Immature natural killer cell (primary cell): ENCODE measurements around the gene ZDHHC11. TPM values are rescaled to one million over a fixed set of nuclear protein-coding genes. Genes with fewer than 3 reads are reported as not detected.
"Not testable (repeated sequence)": the region's sequence is repeated elsewhere in the genome, so short reads cannot be mapped to it uniquely, and the experiment has no call there.

Experiments
- DNase-seq, 3 donors: peaks; one replicate each; pipeline ENCODE4 v3.0.0; 2022; ENCODE audit warnings: mixed read lengths in 1 of 3
- H3K27ac Mint-ChIP-seq, 6 donors: one replicate each; pipeline ENCODE4 v1.8.0; 2020; ENCODE audit warnings: mixed read lengths in 6 of 6, mild to moderate bottlenecking in 5 of 6, inconsistent platforms in 4 of 6, moderate library complexity in 3 of 6
- H3K27me3 Mint-ChIP-seq, 3 donors: one replicate each; pipeline ENCODE4 v1.8.0; 2020 to 2021; ENCODE audit warnings: low read depth in 3 of 3, mild to moderate bottlenecking in 3 of 3, mixed read lengths in 3 of 3, moderate library complexity in 3 of 3, inconsistent platforms in 1 of 3
- H3K36me3 Mint-ChIP-seq, 3 donors: one replicate each; pipeline ENCODE4 v1.8.0; 2020; ENCODE audit warnings: mixed read lengths in 3 of 3, inconsistent platforms in 2 of 3, mild to moderate bottlenecking in 2 of 3
- H3K4me1 Mint-ChIP-seq, 2 donors: one replicate each; pipeline ENCODE4 v1.8.0; 2020; ENCODE audit warnings: inconsistent platforms in 2 of 2, mild to moderate bottlenecking in 2 of 2, mixed read lengths in 2 of 2, moderate library complexity in 1 of 2
- H3K4me3 Mint-ChIP-seq, 5 donors: one replicate each; pipeline ENCODE4 v1.8.0; 2020; ENCODE audit warnings: mild to moderate bottlenecking in 5 of 5, mixed read lengths in 5 of 5, inconsistent platforms in 3 of 5, moderate library complexity in 3 of 5
- H3K9me3 Mint-ChIP-seq, 6 donors: one replicate each; pipeline ENCODE4 v1.8.0; 2020; ENCODE audit warnings: mild to moderate bottlenecking in 6 of 6, mixed read lengths in 6 of 6, inconsistent platforms in 4 of 6, moderate library complexity in 3 of 6
- polyA plus RNA-seq, 3 donors: library from polyadenylated mRNA; unstranded; fragments of 300-500 nt; fragmentation: Illumina TruSeq; gene quantifications; one replicate each; pipeline ENCODE4 v1.2.3, GENCODE V29; 2021

Gene ZDHHC11
- polyA plus RNA-seq, 3 donors from 2014 or later, result not detected

DNA sequence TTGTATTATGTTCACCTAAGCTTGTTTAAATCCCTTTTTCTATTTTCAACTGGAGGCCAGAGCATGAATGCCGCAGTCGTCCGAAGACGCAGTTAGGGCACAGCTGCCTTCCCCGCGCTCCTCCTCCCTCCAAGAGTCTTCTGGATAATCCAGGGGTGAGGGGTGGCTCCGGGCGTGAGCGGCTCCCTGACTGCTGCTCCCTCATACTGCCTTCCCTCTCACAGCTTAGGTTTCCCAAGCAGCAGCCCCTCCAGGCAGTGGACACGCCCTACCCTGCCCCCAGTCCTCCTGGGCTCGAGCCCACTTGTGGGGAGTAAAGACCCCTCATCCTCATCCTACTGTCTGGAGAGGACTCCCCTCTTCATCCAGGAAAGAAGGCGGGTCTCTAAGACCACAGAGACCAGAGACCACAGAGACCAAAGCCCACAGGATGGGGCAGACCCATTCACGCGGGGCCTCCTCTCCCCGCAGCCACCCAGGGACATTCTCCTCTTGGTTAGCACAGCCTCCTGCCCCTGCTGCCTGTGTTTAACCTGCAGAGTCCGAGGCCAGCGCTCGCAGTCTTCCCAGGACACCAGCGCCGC is 98.2 kb downstream of the ZDHHC11 start:
- H3K9me3 Mint-ChIP-seq, result not testable (repeated sequence)

DNA sequence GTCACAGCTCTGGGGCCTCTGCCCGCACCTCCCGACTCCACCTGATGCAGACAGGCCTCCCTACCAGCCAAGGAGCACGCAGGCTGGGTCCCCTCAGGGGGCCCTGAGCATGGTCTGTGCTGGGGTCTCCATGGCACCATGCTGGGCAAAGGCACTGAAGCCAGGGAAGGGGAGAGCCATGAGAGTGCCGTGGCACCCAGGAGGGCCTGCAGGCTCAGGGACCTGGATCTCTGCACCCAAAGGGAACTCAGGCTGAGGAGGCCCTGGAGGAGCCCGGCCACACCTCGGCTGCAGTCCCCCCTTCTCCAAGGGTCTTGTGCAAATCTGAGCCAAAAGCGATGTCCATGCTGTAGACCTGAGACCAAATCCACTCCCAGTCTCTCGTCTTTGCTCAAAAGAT is 98.8 kb downstream of the ZDHHC11 start:
- H3K9me3 Mint-ChIP-seq, H3K27ac Mint-ChIP-seq: not testable (repeated sequence)

More for the DNA sequence above, 98.2 kb downstream of the ZDHHC11 start:
- not testable (repeated sequence) for DNase-seq, H3K36me3 Mint-ChIP-seq, H3K4me3 Mint-ChIP-seq, H3K27me3 Mint-ChIP-seq, H3K4me1 Mint-ChIP-seq, H3K27ac Mint-ChIP-seq

DNA sequence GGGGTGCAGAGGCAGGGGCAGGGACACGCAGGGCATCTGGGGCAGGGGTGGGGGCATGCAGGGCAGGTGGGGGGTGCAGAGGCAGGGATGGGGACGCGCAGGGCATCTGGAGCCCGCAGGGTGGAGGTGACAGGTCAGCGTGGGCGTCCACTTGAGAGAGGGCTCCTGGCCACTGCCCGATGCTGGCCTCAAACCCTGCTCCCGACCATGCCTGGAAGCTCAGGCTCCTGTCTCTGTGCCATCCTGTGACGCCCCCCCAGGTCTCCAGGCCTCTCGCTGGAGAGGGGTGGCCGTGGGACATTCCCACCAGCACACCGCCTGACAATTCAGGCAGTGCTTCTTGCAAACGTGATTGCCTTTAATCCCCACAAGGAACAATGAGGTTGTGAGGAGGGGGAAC is 99.3 kb downstream of the ZDHHC11 start:
- no peak for DNase-seq
- H3K27me3 Mint-ChIP-seq, result no peaks in the 10 kb centered on the region
- H3K27ac Mint-ChIP-seq, result no peak overlapping the region
- H3K4me3 Mint-ChIP-seq, result no peak overlapping the region
- no peaks in the 10 kb centered on the region for H3K4me1 Mint-ChIP-seq
- H3K36me3 Mint-ChIP-seq, result no peaks in the 10 kb centered on the region
- H3K9me3 Mint-ChIP-seq, result no peaks in the 10 kb centered on the region

More for the DNA sequence above, 98.8 kb downstream of the ZDHHC11 start:
- H3K27me3 Mint-ChIP-seq, H3K4me1 Mint-ChIP-seq, DNase-seq, H3K36me3 Mint-ChIP-seq, H3K4me3 Mint-ChIP-seq: not testable (repeated sequence)

DNA sequence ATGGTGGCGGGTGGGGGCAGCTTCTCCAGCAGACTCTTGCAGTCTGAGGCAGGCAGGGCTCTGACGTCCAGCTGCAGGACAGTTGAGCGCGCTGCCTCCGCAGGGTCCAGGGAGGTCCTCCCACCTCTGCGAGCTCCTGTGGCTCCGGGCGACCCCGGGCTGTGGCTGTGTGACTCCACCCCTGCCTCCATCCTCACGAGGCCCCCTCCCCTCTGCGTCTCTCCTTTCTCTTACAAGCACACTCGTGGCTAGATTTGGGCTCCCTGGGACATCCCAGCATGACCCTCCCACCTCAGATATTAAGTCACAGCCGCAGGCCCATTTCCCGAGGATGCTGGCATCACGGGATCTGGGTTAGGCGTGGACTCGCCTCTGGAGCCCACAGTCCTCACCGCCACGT is 100.6 kb downstream of the ZDHHC11 start:
- not testable (repeated sequence) for H3K4me3 Mint-ChIP-seq, H3K27ac Mint-ChIP-seq, H3K9me3 Mint-ChIP-seq

DNA sequence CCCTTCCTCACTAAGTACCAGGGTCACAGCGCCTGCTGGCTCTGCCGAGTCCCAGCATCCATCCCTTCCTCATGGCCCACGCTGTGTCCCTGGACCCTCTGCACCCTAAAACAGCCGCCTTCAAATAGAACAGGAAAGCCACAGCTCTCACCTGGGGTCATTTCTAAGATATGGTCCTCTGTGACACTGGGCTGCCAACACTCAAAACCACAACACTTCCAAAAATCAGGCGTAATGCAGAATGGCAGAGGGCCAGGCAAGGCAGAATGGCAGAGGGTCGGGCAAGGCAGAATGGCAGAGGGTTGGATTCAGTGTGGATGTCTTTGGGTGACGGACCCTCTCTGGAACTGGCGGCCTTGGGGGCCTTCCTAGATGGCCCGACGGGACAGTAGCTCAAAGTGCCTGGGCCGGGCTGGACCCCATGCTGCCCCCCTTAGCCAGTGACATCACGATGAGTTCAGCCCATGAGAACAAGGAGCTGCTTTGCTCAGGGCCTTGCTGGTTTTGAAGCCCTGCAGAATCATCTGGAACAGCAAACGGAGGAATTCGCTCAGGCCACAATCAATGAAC is 101.6 kb downstream of the ZDHHC11 start:
- H3K27ac Mint-ChIP-seq, result no peak overlapping the region
- no peaks in the 10 kb centered on the region for H3K27me3 Mint-ChIP-seq
- no peak for DNase-seq
- H3K9me3 Mint-ChIP-seq, result no peaks in the 10 kb centered on the region
- no peaks in the 10 kb centered on the region for H3K36me3 Mint-ChIP-seq
- no peaks in the 10 kb centered on the region for H3K4me1 Mint-ChIP-seq
- H3K4me3 Mint-ChIP-seq, result no peak overlapping the region

More for the DNA sequence above, 100.6 kb downstream of the ZDHHC11 start:
- not testable (repeated sequence) for DNase-seq, H3K27me3 Mint-ChIP-seq, H3K36me3 Mint-ChIP-seq, H3K4me1 Mint-ChIP-seq

GRCh38 chr5:748011-748980 is 102.5 kb downstream of the ZDHHC11 start:
- H3K27me3 Mint-ChIP-seq, H3K4me3 Mint-ChIP-seq, DNase-seq, H3K27ac Mint-ChIP-seq, H3K4me1 Mint-ChIP-seq, H3K36me3 Mint-ChIP-seq, H3K9me3 Mint-ChIP-seq: not testable (repeated sequence)

DNA sequence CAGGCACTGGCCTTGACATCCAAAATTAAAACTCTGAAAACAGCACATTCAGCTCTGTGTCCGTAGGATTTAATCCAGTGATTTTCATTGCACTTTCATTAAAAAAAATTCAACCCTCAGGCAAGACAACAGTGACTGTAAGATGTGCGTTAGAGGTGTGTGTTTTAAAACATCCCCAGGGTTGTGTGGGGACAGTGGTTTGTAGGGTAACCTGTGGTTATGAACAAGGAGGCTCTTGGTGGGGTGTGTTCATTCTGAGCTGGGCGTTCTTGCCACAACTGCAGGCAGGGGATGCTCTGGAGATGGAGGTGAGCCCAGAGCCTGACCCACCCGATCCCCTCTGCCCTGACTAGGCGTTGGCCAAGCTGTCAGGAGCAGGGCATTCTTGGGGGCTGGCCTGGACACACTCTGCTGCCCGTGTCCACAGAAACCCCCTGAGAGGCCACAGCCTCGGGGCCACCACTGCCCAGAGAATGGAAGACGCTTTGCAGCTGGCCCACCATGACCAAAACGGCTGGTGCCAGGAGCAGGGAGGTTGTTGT is 103.4 kb downstream of the ZDHHC11 start:
- H3K27me3 Mint-ChIP-seq, H3K4me1 Mint-ChIP-seq, H3K27ac Mint-ChIP-seq, H3K9me3 Mint-ChIP-seq, H3K36me3 Mint-ChIP-seq, H3K4me3 Mint-ChIP-seq, DNase-seq: not testable (repeated sequence)

DNA sequence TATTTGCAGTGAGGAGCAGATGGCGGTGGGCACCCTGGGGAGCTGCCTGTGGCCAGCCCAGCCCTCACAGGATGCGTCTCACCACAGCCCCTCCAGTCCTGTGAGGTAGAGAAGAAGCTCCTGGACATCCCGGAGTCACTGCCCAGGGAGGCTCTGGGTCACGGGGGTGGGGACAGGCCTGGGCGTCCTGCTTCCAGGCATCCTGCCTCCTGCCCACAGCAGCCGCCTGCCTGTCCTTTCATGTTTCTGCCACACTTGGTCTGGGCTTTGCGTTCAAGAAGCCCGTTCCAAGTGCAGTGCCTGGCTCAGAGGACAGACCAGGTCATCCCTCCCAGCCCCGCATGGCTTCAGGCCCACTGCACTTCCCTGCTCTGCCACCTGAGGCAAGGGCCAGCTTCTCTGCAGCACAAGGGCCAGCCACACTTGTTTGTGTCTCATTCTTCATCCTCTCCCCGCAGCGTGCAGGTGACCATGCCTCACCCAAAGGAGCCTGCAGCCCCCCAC is 104.5 kb downstream of the ZDHHC11 start:
- DNase-seq, result no peak
- Mint-ChIP-seq H3K36me3 (no peaks in the 10 kb centered on the region), H3K4me3 (no peak overlapping the region), H3K9me3 (no peaks in the 10 kb centered on the region), H3K4me1 (no peaks in the 10 kb centered on the region), H3K27me3 (no peaks in the 10 kb centered on the region), H3K27ac (no peak overlapping the region)

Other genes with a start within 250 kb of the ZDHHC11 start
- 1 to 10 TPM; 1.9 to 4.0 (median 2.5) TPM for gene CEP72, start 238.6 kb downstream of the ZDHHC11 start, polyA plus RNA-seq
- gene TPPP, start 157.6 kb downstream of the ZDHHC11 start, polyA plus RNA-seq, result under 1 TPM in 2 of 3 donors, not detected in 1; 0.19 TPM
- not detected for gene ZDHHC11B, start 66.3 kb downstream of the ZDHHC11 start, polyA plus RNA-seq
- 10 to 100 TPM in 2 of 3 donors, 1 to 10 TPM in 1; 7.5 to 16.6 (median 16.4) TPM for gene BRD9, start 41.8 kb upstream of the ZDHHC11 start, polyA plus RNA-seq
- gene TRIP13, start 41.9 kb upstream of the ZDHHC11 start, polyA plus RNA-seq, result 1 to 10 TPM in 1 of 3 donors, under 1 TPM in 2; 0.41 to 2.1 (median 0.72) TPM
- gene NKD2, start 157.8 kb upstream of the ZDHHC11 start, polyA plus RNA-seq, result not detected